ENCODE data around the gene ACER3. TPM values are rescaled to one million over a fixed set of nuclear protein-coding genes. Genes with fewer than 3 reads are reported as not detected.

ACER3 gene
- total and polyA plus RNA-seq, 2 experiments from 2014 or later, result 17.1 to 18.3 TPM

GRCh38 chr11:76911415-76911808, 50.7 kb downstream of the ACER3 start:
- TF ChIP-seq CTCF (IDR thresholded peaks at IDR 0.05; ENCODE audit: poor library complexity) (no peak), EZH2 (IDR thresholded peaks at IDR 0.05; ENCODE audit: borderline replicate concordance) (no peak), EZH2phosphoT487 (IDR thresholded peaks at IDR 0.05; ENCODE audit: low read depth, severe bottlenecking, unreplicated experiment) (no peak)
- H4K20me1 ChIP-seq (ENCODE audit: insufficient read depth, poor library complexity, severe bottlenecking), result no peaks in the 10 kb centered on the region
- 78% methylated on average over 1 of the region's 1 CpG for WGBS (ENCODE audit: low lambda C conversion rate, missing lambda C conversion rate)
- H3K27ac ChIP-seq, result no peak overlapping the region
- H2AFZ ChIP-seq, result no peak overlapping the region
- H3K27me3 ChIP-seq, result no peaks in the 10 kb centered on the region
- no peaks in the 10 kb centered on the region for H3K79me2 ChIP-seq
- no peaks in the 10 kb centered on the region for H3K9me3 ChIP-seq (ENCODE audit: low read depth)
- no peak for DNase-seq (ENCODE audit: low spot score)
- no peak overlapping the region for H3K4me3 ChIP-seq
- no peaks in the 10 kb centered on the region for H3K4me1 ChIP-seq (ENCODE audit: insufficient read depth)
- H3K9me2 ChIP-seq (replicated peaks; ENCODE audit: insufficient read depth), result no peaks in the 10 kb centered on the region
- H3K4me2 ChIP-seq, result no peak overlapping the region
- no peaks in the 10 kb centered on the region for H3K36me3 ChIP-seq (replicated peaks; ENCODE audit: insufficient read depth, low read depth)

GRCh38 chr11:76916712-76917111, 56.0 kb downstream of the ACER3 start:
- no peaks in the 10 kb centered on the region for H3K9me2 ChIP-seq (replicated peaks; ENCODE audit: insufficient read depth)
- H4K20me1 ChIP-seq (ENCODE audit: insufficient read depth, poor library complexity, severe bottlenecking), result no peaks in the 10 kb centered on the region
- H3K79me2 ChIP-seq, result no peaks in the 10 kb centered on the region
- peak overlapping the region; percentile 52 for H3K27ac ChIP-seq
- no peaks in the 10 kb centered on the region for H3K27me3 ChIP-seq
- H3K4me2 ChIP-seq, result no peak overlapping the region
- H3K36me3 ChIP-seq (replicated peaks; ENCODE audit: insufficient read depth, low read depth), result no peaks in the 10 kb centered on the region
- no peak for TF ChIP-seq EZH2 (IDR thresholded peaks at IDR 0.05; ENCODE audit: borderline replicate concordance)
- no peak for TF ChIP-seq CTCF (IDR thresholded peaks at IDR 0.05; ENCODE audit: poor library complexity)
- TF ChIP-seq EZH2phosphoT487 (IDR thresholded peaks at IDR 0.05; ENCODE audit: low read depth, severe bottlenecking, unreplicated experiment), result no peak
- H3K9me3 ChIP-seq (ENCODE audit: low read depth), result no peaks in the 10 kb centered on the region
- peak; percentile 28 for DNase-seq (ENCODE audit: low spot score)
- H3K4me1 ChIP-seq (ENCODE audit: insufficient read depth), result peaks cover 10% of the 10 kb centered on the region
- WGBS (ENCODE audit: low lambda C conversion rate, missing lambda C conversion rate), result 44% methylated on average over 1 of the region's 1 CpG
- no peak overlapping the region for H3K4me3 ChIP-seq
- H2AFZ ChIP-seq, result no peak overlapping the region

- DNase-seq (ENCODE audit: low spot score), result peak; percentile 83
- WGBS (ENCODE audit: low lambda C conversion rate, missing lambda C conversion rate), result 11% methylated on average over 3 of the region's 3 CpGs
- no peak overlapping the region for H2AFZ ChIP-seq
- H3K9me3 ChIP-seq (ENCODE audit: low read depth), result no peaks in the 10 kb centered on the region
- no peak overlapping the region for H3K27ac ChIP-seq
- H3K79me2 ChIP-seq, result no peaks in the 10 kb centered on the region
- peak overlapping the region; percentile 64 for H3K4me2 ChIP-seq
- H3K4me3 ChIP-seq, result no peak overlapping the region
- no peaks in the 10 kb centered on the region for H4K20me1 ChIP-seq (ENCODE audit: insufficient read depth, poor library complexity, severe bottlenecking)
- no peaks in the 10 kb centered on the region for H3K9me2 ChIP-seq (replicated peaks; ENCODE audit: insufficient read depth)
- TF ChIP-seq EZH2phosphoT487 (IDR thresholded peaks at IDR 0.05; ENCODE audit: low read depth, severe bottlenecking, unreplicated experiment) (no peak), CTCF (IDR thresholded peaks at IDR 0.05; ENCODE audit: poor library complexity) (peak; percentile 88)
- no peaks in the 10 kb centered on the region for H3K27me3 ChIP-seq
- no peaks in the 10 kb centered on the region for H3K36me3 ChIP-seq (replicated peaks; ENCODE audit: insufficient read depth, low read depth)
- H3K4me1 ChIP-seq (ENCODE audit: insufficient read depth), result peaks cover 10% of the 10 kb centered on the region
These were observed 58.2 kb downstream of the ACER3 start for GRCh38 chr11:76918941-76919386.

GRCh38 chr11:76919467-76919866, 58.7 kb downstream of the ACER3 start:
- Histone ChIP-seq H3K27ac (no peak overlapping the region), H3K4me1 (ENCODE audit: insufficient read depth) (peaks cover 10% of the 10 kb centered on the region), H4K20me1 (ENCODE audit: insufficient read depth, poor library complexity, severe bottlenecking) (no peaks in the 10 kb centered on the region), H3K9me2 (replicated peaks; ENCODE audit: insufficient read depth) (no peaks in the 10 kb centered on the region), H3K79me2 (no peaks in the 10 kb centered on the region), H3K9me3 (ENCODE audit: low read depth) (no peaks in the 10 kb centered on the region), H2AFZ (no peak overlapping the region), H3K4me2 (no peak overlapping the region), H3K4me3 (no peak overlapping the region), H3K36me3 (replicated peaks; ENCODE audit: insufficient read depth, low read depth) (no peaks in the 10 kb centered on the region), H3K27me3 (no peaks in the 10 kb centered on the region)
- DNase-seq (ENCODE audit: low spot score), result no peak
- TF ChIP-seq CTCF (IDR thresholded peaks at IDR 0.05; ENCODE audit: poor library complexity), result peak; percentile 1
- TF ChIP-seq EZH2 (IDR thresholded peaks at IDR 0.05; ENCODE audit: borderline replicate concordance), result no peak
- 67% methylated on average over 1 of the region's 1 CpG for WGBS (ENCODE audit: low lambda C conversion rate, missing lambda C conversion rate)

Data from hepatocyte (in vitro differentiated cells).